Measurements from ENCODE around the gene MARVELD3. TPM values are rescaled to one million over a fixed set of nuclear protein-coding genes. Genes with fewer than 3 reads are reported as not detected.
A peak's percentile ranks its signal among the peaks of the same experiment; 100 is the strongest.

MARVELD3 gene
- polyA plus RNA-seq, 10 donors = 0.24 to 1.6 (median 0.40) TPM; not detected in 1

GRCh38 chr16:71622088-71622487, 3.9 kb upstream of the MARVELD3 start:
- DNase-seq = no peak

- no peak for DNase-seq
Observed at GRCh38 chr16:71623597-71623996, 2.4 kb upstream of the MARVELD3 start.

GRCh38 chr16:71625113-71625850, 702 bp upstream of the MARVELD3 start:
- no peak for DNase-seq

DNA sequence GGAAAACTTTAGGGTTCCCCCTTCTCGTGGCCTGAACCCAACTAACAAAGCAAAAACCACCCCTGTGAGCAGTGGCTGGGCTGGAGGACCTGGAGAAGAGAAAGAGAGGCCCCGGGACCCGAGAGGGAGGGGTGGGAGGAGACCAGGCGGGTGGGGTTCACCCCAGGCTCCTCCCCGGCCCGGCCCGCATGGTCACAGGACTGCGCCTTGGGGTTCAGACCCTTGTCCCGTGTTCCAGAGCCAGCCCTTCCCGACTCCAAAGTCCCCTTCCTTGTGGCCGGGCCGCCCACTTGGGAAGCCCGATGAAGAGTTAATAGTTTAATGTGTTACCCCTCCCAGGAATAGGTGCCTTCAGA, 852 bp downstream of the MARVELD3 start:
- no peak for DNase-seq

GRCh38 chr16:71627731-71628181, 1.8 kb downstream of the MARVELD3 start:
- DNase-seq = no peak

- peak in 2 of 3 donors; percentile 21 to 35 for DNase-seq
Observed at GRCh38 chr16:71628810-71629209, 2.8 kb downstream of the MARVELD3 start.

GRCh38 chr16:71629278-71630016, 3.5 kb downstream of the MARVELD3 start:
- no peak for DNase-seq

- no peak for DNase-seq
Observed at GRCh38 chr16:71630808-71631207, 4.8 kb downstream of the MARVELD3 start.

DNA sequence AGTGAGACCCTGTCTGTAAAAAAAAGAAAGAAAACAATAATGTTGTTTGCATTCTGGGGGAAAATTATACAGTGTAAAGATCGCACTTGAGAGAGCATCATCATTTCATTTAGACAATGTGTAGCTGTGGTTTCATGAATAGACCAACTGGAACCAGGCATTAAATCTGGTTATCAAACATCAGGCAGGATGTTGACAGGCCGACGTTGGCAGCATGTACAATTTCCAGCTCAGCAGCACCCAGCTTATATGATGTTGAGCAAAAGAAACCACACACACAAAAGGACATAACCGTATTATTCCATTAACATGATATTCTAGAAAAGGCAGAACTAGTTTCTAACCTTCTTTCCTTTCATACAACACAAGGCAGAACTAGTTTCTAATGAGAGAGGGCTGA, 5.8 kb downstream of the MARVELD3 start:
- DNase-seq = no peak

GRCh38 chr16:71635632-71636031, 9.6 kb downstream of the MARVELD3 start:
- DNase-seq = no peak

GRCh38 chr16:71637398-71637797, 11.4 kb downstream of the MARVELD3 start:
- DNase-seq = peak in 2 of 3 donors; percentile 30 to 47

- no peak for DNase-seq
Observed at GRCh38 chr16:71645450-71645849, 19.5 kb downstream of the MARVELD3 start.

- no peak for DNase-seq
Observed at GRCh38 chr16:71647391-71647790, 21.4 kb downstream of the MARVELD3 start.

DNA sequence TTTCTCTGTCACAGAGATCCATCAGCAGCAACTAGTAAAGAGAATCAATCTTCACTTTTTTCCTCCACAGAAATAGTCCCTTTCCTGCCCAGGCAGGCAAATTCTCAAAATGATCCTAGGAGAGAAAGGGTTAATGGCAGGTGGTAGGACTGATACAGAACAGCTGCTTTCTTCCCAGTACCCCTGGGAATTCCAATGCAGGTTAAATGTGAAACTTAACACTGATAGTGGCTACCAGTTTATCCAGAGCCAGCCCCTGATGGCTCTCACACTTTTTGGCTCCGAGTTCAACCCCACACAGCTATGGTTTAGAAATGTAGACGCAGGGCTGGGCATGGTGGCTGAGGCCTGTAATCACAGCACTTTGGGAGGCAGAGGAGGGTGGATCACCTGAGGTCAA, 22.2 kb downstream of the MARVELD3 start:
- no peak for DNase-seq

DNA sequence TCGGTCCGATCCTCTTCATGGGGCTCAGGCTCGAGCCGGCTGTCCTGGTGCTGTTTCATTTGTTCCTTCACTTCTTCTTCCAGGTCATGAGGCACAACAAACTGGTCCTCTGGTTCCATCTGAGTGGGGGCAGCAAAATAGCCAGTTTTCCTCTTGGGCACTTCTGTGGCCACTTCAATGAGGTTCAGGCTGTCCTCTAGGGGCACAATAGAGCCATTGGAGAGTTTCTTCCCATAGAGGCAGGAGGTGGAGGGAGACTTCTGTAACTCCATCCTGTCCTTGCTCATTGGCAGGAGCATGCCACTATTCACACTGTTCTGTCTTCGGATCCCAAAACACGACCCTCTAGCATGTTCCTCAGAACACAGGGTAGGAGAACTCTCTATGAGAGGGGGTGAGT, 22.9 kb downstream of the MARVELD3 start:
- no peak for DNase-seq

DNA sequence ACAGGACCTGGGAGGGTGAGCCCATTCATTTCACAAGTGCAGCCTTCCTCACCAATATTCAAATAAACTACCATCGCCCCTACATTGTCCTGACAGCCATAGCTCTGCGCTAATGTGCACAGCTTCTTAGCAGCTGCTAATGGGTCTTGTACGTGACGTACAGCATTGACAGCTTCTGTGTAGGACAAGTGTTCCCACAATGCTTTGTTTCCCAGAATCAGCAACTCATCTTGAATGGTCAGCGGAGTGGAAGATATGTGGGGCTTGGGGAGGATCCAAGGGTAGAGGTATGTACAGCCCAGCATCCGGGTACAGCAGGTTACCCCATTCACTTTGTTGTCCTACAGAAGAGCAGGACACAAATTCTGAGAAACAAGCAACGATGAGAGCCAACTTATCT, 23.7 kb downstream of the MARVELD3 start:
- DNase-seq = no peak

- no peak for DNase-seq
Observed at GRCh38 chr16:71658771-71659170, 32.8 kb downstream of the MARVELD3 start.

- no peak for DNase-seq
Observed at GRCh38 chr16:71659471-71659870, 33.5 kb downstream of the MARVELD3 start.

GRCh38 chr16:71666264-71666663, 40.3 kb downstream of the MARVELD3 start:
- DNase-seq = no peak

- no peak for DNase-seq
Observed at GRCh38 chr16:71666928-71667707, 41.1 kb downstream of the MARVELD3 start.

DNA sequence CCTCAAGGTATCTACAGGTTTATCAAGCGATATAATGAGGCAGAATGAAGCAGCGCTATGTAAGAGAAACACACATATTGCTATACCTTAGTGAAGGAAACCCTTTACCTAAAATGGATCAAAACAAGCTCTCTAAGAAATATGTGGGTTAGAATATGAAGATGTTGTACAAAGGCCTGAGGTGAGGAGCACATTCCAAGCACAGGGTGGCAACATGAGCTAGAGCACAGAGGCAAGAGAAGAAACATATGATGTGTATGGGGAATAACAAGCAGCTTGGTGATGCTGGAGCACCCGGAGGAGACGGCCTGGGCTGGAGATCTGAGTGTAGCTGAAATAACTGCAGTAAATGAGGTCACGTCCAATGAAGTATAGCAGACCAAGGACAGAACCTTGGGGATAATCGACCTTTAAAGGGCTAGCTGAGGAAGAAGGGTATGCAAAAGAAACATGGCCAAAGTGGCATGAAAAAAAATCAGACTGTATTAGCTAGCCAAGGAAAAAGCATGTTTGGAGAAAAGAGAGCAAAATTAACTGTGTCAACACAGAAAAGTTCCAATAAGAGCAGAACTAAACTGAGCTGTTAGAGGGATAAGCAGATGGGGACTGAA, 44.0 kb downstream of the MARVELD3 start:
- DNase-seq = no peak

GRCh38 chr16:71670537-71670936, 44.6 kb downstream of the MARVELD3 start:
- no peak for DNase-seq
